ENCODE data around the gene ZC3H13. TPM values are rescaled to one million over a fixed set of nuclear protein-coding genes. Genes with fewer than 3 reads are reported as not detected.

Gene ZC3H13
- total RNA-seq, 1 donor from 2014 or later = 52.0 TPM

GRCh38 chr13:46063292-46063691, 10.7 kb upstream of the ZC3H13 start:
- Histone ChIP-seq H3K27me3 (ENCODE audit: low read depth) (no peaks in the 10 kb centered on the region), H3K36me3 (no peaks in the 10 kb centered on the region), H3K4me3 (no peak overlapping the region), H3K9me3 (peaks cover 3% of the 10 kb centered on the region), H3K27ac (no peak overlapping the region), H3K4me1 (no peaks in the 10 kb centered on the region)
- TF ChIP-seq CTCF (IDR thresholded peaks at IDR 0.05) = no peak
- intact Hi-C loops (cut with DNase I) = no loop called here
- DNase-seq (no peak), ATAC-seq (no peak)

GRCh38 chr13:46062185-46062584, 9.6 kb upstream of the ZC3H13 start:
- H3K36me3 ChIP-seq = no peaks in the 10 kb centered on the region
- TF ChIP-seq CTCF (IDR thresholded peaks at IDR 0.05) = no peak
- H3K4me3 ChIP-seq = no peak overlapping the region
- H3K9me3 ChIP-seq = peaks cover 3% of the 10 kb centered on the region
- no peaks in the 10 kb centered on the region for H3K27me3 ChIP-seq (ENCODE audit: low read depth)
- H3K4me1 ChIP-seq = no peaks in the 10 kb centered on the region
- H3K27ac ChIP-seq = no peak overlapping the region
- ATAC-seq = no peak
- intact Hi-C loops (cut with DNase I) = no loop called here
- DNase-seq = no peak

- no peaks in the 10 kb centered on the region for H3K27me3 ChIP-seq (ENCODE audit: low read depth)
- intact Hi-C loops (cut with DNase I) = no loop called here
- no peak overlapping the region for H3K27ac ChIP-seq
- H3K4me3 ChIP-seq = no peak overlapping the region
- ATAC-seq = no peak
- H3K4me1 ChIP-seq = no peaks in the 10 kb centered on the region
- no peaks in the 10 kb centered on the region for H3K36me3 ChIP-seq
- DNase-seq = no peak
- no peak for TF ChIP-seq CTCF (IDR thresholded peaks at IDR 0.05)
- peaks cover 3% of the 10 kb centered on the region for H3K9me3 ChIP-seq
Measured at GRCh38 chr13:46059405-46059804, 6.9 kb upstream of the ZC3H13 start.

- H3K4me3 ChIP-seq = no peak overlapping the region
- peaks cover 6% of the 10 kb centered on the region for H3K4me1 ChIP-seq
- peaks cover 2% of the 10 kb centered on the region for H3K9me3 ChIP-seq
- no peak for TF ChIP-seq CTCF (IDR thresholded peaks at IDR 0.05)
- intact Hi-C loops (cut with DNase I) = no loop called here
- H3K36me3 ChIP-seq = no peaks in the 10 kb centered on the region
- ATAC-seq (no peak), DNase-seq (no peak)
- H3K27me3 ChIP-seq (ENCODE audit: low read depth) = no peaks in the 10 kb centered on the region
- H3K27ac ChIP-seq = no peak overlapping the region
Measured at GRCh38 chr13:46058268-46058667, 5.7 kb upstream of the ZC3H13 start.

- intact Hi-C loops (cut with DNase I) = no loop called here
- TF ChIP-seq CTCF (IDR thresholded peaks at IDR 0.05) = no peak
- DNase-seq = no peak
Measured at GRCh38 chr13:46057256-46058015, 4.9 kb upstream of the ZC3H13 start.

More at GRCh38 chr13:46057256-46058015, 4.9 kb upstream of the ZC3H13 start:
- no peak overlapping the region for H3K4me3 ChIP-seq
- H3K27ac ChIP-seq = no peak overlapping the region
- no peaks in the 10 kb centered on the region for H3K27me3 ChIP-seq (ENCODE audit: low read depth)
- peaks cover 10% of the 10 kb centered on the region for H3K4me1 ChIP-seq
- H3K9me3 ChIP-seq = no peaks in the 10 kb centered on the region
- ATAC-seq = no peak
- H3K36me3 ChIP-seq = no peaks in the 10 kb centered on the region

Measured in lower lobe of right lung (tissue), 2 donors.